Activated T-helper 17 cell treated with anti-CD3 and anti-CD28 coated beads, Interleukin-2, amount 50 U/mL, for 72 hours (primary cell): Measurements from ENCODE around the gene SIX2. TPM values are rescaled to one million over a fixed set of nuclear protein-coding genes. Genes with fewer than 3 reads are reported as not detected.
A peak's percentile ranks its signal among the peaks of the same experiment; 100 is the strongest.

Source experiments
- ATAC-seq: fragments of 150-1000 bp; cut with Tn5 transposase; replicated peaks from 2 replicates; pipeline ENCODE4 v1.10.0; 2021; ENCODE audit warnings: mild to moderate bottlenecking, moderate library complexity
- H3K27ac Mint-ChIP-seq: one replicate; pipeline ENCODE4 v1.8.0; 2022; ENCODE audit warnings: mixed read lengths
- H3K27me3 Mint-ChIP-seq: one replicate; pipeline ENCODE4 v1.8.0; 2022; ENCODE audit warnings: mixed read lengths
- H3K36me3 Mint-ChIP-seq: one replicate; pipeline ENCODE4 v1.8.0; 2022; ENCODE audit warnings: low read depth, mild to moderate bottlenecking, mixed read lengths
- H3K4me1 Mint-ChIP-seq: one replicate; pipeline ENCODE4 v1.8.0; 2022; ENCODE audit warnings: mixed read lengths
- H3K4me3 Mint-ChIP-seq: one replicate; pipeline ENCODE4 v1.8.0; 2022; ENCODE audit warnings: mild to moderate bottlenecking, mixed read lengths
- H3K9me3 Mint-ChIP-seq: one replicate; pipeline ENCODE4 v1.8.0; 2022; ENCODE audit warnings: mixed read lengths
- total RNA-seq, 2 donors: library from RNA; stranded (reverse); gene quantifications; one replicate each; pipeline ENCODE4 v1.2.3, GENCODE V29; 2022

The SIX2 gene
- total RNA-seq, 2 donors from 2014 or later: not detected

DNA sequence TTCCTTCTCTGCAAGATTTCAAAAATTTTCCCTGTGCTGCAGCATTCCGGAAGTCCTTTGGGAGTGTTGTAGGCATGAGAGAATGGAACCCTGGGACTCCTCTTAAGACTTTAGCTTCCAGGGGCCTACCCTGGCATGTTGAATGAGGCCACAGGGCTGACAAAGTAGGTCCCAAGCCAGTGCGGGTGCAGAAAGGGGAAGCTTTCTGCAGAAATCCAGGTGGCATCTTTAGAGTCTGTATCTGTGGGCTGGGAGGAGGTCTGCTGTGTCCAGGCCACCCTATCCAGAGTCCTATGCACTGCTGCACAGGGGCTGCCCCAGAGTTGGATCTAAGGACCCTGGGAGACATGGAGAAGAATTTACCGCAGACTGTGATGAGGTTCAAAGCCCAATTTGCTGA lies 1.9 kb upstream of the SIX2 start:
- Mint-ChIP-seq H3K27me3 (peaks cover 61% of the 10 kb centered on the region), H3K9me3 (no peaks in the 10 kb centered on the region), H3K4me1 (peaks cover 4% of the 10 kb centered on the region), H3K36me3 (no peaks in the 10 kb centered on the region), H3K4me3 (peak overlapping the region; percentile 28), H3K27ac (no peak overlapping the region)
- no peak for ATAC-seq

DNA sequence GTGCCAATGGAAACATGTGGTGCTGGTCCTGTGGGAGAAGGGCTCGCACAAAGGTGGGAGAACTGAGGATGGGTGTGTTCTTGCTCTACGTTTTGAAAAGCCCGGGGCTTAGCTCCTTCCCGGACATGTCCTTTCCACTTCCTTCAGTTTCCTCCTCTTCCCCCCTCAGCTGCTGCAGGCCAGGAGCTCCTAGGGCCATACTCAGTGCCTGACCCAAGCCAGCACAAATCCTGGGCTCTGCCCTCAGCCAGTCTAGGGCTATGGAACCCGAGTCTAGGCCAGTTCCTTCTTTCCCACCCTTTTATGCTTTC lies 1.4 kb upstream of the SIX2 start:
- Mint-ChIP-seq H3K36me3 (no peaks in the 10 kb centered on the region), H3K9me3 (no peaks in the 10 kb centered on the region), H3K27ac (no peak overlapping the region), H3K4me1 (peaks cover 6% of the 10 kb centered on the region), H3K4me3 (peak overlapping the region; percentile 28), H3K27me3 (peaks cover 59% of the 10 kb centered on the region)
- no peak for ATAC-seq

DNA sequence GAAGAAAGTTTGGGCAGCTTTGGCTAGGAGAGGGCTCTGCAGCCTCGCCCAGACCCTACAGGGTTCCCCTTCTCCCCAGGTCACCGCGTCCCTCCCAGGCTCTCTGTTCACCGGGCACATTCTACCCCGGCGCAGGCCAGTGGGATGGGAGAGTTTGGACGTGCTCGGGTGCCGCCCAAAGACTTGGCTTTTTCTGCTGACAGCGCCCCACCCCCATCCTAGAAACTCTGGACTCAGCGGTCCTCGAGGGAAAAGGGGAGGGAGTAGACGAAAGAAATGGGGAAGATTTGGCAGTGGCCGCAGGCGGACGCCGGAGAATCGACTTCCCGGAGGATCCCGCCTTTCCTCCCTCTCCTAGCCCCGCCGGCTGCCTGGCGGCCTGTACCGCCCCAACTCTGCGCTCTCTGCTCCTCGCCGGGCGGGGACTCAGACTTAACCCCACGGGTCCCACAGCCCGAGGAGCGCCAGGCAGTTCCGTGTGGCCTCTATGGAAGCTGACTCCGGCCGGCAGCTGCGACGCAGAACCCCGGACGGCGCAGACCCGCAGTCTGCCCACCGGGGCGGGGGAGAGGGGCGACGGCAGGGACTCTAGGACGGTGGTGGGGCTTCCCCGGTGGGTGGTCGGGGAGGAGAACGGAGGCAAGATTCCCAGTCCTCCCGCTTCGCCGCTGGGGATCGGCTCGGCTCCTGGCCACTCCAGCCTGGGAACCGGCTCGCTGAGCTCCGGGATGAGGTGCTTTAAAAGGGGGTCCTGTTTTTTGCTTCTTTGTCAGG lies 863 bp upstream of the SIX2 start:
- Mint-ChIP-seq H3K27me3 (peaks cover 58% of the 10 kb centered on the region), H3K9me3 (no peaks in the 10 kb centered on the region), H3K4me3 (peak overlapping the region; percentile 51), H3K36me3 (no peaks in the 10 kb centered on the region), H3K27ac (no peak overlapping the region), H3K4me1 (peaks cover 10% of the 10 kb centered on the region)
- no peak for ATAC-seq

DNA sequence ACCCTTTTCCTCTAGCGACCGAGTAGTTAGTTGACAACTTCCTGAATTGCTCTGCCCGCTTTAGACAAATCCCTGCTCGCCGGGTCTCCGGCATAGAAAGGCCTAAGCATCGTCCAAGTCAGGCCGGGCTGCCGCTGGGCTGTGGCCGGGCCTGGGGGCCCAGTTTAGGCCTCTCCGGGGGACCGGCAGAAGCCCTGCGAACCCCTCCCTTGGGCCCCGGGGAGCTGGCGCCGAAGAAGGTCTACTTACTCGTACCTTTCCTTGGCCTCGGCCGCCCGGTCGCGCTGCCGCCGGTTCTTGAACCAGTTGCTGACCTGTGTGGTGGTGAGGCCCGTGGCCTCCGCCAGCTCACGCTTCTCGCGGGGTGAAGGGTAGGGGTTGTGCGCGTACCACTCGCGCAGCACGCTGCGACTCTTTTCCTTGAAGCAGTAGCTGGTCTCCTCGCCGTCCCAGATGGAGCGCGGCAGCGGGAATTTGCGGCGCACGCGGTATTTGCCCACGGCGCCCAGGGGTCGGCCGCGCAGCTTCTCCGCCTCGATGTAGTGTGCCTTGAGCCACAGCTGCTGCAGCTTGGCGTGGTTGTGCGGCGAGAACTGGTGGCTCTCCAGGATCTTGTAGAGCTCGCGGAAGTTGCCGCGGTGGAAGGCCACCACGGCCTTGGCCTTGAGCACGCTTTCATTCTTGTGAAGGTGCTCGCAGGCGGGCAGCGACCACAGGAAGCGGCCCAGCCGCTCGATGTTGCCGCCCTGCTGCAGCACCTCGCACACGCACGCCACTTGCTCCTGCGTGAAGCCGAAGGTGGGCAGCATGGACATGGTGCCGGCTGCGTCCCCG lies 739 bp downstream of the SIX2 start:
- no peak overlapping the region for H3K27ac Mint-ChIP-seq
- peaks cover 55% of the 10 kb centered on the region for H3K27me3 Mint-ChIP-seq
- ATAC-seq: peak; percentile 25
- H3K4me3 Mint-ChIP-seq: peak overlapping the region; percentile 37
- H3K4me1 Mint-ChIP-seq: peaks cover 10% of the 10 kb centered on the region
- no peaks in the 10 kb centered on the region for H3K36me3 Mint-ChIP-seq
- no peaks in the 10 kb centered on the region for H3K9me3 Mint-ChIP-seq

DNA sequence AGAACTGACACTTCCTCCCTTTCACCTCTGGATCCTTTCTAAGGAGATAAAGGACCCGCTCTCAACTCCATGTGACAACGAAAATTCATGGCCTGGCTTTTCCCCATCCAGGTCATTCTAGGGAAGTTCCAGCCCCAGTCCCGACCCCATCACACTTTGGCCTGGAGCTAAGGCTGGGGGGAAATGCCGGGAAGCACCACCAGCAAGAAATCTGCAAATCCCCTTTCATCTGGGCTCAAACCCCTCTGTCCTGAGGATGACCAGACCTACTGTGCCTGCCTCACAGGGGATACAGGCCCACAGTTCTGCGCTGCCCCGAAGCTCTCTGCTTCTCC lies 1.3 kb downstream of the SIX2 start:
- peak overlapping the region; percentile 17 for H3K4me3 Mint-ChIP-seq
- H3K9me3 Mint-ChIP-seq: no peaks in the 10 kb centered on the region
- peaks cover 10% of the 10 kb centered on the region for H3K4me1 Mint-ChIP-seq
- ATAC-seq: no peak
- no peaks in the 10 kb centered on the region for H3K36me3 Mint-ChIP-seq
- H3K27ac Mint-ChIP-seq: no peak overlapping the region
- H3K27me3 Mint-ChIP-seq: peaks cover 61% of the 10 kb centered on the region

DNA sequence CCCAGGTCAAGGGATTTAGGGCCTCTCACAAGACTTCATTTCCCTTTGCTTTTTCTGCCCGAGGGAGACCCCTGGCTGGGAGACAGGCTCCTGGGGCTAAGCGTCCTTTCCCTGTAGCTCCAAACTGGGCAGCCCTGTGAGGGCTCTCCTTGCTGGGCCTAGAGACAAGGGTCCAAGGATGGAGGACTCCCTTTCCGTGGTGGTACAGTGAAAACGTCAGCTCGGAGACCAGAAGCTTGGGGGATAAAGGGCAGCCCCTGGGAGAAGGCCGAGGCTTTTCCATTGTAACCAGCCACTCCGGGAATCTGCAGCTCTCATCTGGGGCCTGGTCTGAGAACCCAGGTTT lies 2.3 kb downstream of the SIX2 start:
- Mint-ChIP-seq H3K36me3 (no peaks in the 10 kb centered on the region), H3K9me3 (no peaks in the 10 kb centered on the region), H3K27me3 (peaks cover 58% of the 10 kb centered on the region), H3K4me1 (peaks cover 13% of the 10 kb centered on the region), H3K27ac (no peak overlapping the region), H3K4me3 (no peak overlapping the region)
- no peak for ATAC-seq

DNA sequence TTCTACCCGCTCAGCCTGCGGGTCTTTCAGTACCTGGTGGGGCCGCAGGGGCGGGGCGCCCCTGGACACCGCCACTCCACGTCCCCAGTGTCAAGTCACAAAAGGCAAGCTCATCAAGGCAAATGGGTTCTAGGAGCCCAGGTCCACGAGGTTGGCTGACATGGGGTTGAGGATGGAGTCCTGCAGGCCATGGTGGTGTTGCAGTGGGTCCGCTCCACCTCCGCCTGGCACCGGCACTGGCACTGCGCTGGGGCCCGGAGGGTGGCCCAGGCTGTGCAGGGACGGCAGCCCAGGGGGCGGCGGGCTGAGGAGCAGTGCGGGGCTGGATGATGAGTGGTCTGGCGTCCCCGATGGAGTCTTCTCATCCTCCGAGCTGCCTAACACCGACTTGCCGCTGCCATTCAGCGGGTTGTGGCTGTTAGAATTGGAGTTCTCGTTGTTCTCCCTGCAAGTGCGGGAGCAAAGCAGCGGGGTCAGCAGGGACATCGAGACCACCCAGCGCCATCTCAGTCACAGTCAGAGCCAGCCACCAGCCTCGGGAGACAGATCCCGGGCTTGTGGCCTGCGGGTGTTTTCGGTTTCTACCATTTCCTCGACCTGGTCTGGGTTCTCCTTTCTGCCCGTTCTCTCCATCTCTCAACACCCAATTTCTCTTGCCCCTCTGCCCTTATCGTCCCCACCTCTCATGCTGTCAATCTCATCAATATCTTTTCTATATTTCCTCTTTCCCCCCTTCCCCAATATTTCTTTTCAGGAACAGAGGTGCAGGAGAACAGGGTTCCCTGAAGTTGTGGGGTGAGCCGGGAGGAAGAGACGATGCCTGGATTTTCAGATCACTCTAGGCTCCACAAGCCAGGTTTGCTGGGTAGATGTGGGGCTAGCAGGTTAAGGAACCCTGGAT lies 3.0 kb downstream of the SIX2 start:
- Mint-ChIP-seq H3K4me3 (peak overlapping the region; percentile 1), H3K4me1 (peaks cover 10% of the 10 kb centered on the region), H3K27me3 (peaks cover 58% of the 10 kb centered on the region), H3K9me3 (no peaks in the 10 kb centered on the region), H3K36me3 (no peaks in the 10 kb centered on the region), H3K27ac (no peak overlapping the region)
- no peak for ATAC-seq

DNA sequence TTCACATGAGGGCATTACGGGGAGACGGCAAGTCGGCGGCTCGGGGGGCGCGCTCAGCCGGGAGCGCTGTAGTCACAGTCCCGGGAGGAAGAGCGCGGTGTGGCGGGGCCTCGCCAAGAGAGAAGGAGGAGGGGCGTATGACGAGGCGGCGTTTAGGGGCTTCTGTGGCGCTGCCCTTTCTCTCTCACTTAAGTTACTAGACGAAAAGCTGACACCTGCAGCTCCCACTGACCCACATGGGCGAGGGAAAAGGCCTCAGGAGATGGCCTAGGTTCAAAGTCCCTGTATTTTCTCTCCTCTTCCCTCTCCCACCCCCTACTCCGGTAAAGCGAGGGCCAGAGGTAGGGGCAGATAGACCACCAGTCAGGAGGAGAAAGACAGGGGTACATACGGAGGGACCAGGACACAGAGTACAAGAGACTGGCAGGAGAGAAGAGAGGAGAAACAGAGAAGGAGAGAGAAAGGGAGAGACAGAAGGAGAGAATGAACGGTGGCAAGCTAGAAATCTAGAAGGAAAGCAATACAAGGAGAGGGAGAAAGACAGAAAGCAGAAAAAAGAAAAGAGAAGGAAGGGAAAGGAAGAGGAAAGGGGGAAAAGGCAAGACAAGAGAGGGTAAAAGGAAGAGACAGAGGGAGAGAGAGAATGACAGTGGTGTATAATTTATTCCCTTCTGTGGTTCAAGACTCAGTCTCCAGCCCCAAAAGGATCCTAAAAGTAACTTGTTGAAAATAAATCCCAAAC lies 3.8 kb downstream of the SIX2 start:
- H3K4me3 Mint-ChIP-seq: peak overlapping the region; percentile 1
- H3K4me1 Mint-ChIP-seq: peaks cover 10% of the 10 kb centered on the region
- peaks cover 50% of the 10 kb centered on the region for H3K27me3 Mint-ChIP-seq
- H3K27ac Mint-ChIP-seq: no peak overlapping the region
- H3K36me3 Mint-ChIP-seq: no peaks in the 10 kb centered on the region
- ATAC-seq: no peak
- no peaks in the 10 kb centered on the region for H3K9me3 Mint-ChIP-seq

DNA sequence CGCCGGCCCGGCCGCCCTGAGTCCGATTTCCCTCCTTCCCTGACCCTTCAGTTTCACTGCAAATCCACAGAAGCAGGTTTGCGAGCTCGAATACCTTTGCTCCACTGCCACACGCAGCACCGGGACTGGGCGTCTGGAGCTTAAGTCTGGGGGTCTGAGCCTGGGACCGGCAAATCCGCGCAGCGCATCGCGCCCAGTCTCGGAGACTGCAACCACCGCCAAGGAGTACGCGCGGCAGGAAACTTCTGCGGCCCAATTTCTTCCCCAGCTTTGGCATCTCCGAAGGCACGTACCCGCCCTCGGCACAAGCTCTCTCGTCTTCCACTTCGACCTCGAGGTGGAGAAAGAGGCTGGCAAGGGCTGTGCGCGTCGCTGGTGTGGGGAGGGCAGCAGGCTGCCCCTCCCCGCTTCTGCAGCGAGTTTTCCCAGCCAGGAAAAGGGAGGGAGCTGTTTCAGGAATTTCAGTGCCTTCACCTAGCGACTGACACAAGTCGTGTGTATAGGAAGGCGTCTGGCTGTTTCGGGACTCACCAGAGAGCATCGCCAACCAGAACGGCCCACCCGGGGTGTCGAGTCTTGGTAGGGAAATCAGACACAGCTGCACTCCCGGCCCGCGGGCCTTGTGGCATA lies 4.6 kb downstream of the SIX2 start:
- H3K9me3 Mint-ChIP-seq: no peaks in the 10 kb centered on the region
- H3K27me3 Mint-ChIP-seq: peaks cover 54% of the 10 kb centered on the region
- H3K4me3 Mint-ChIP-seq: no peak overlapping the region
- no peak for ATAC-seq
- peaks cover 10% of the 10 kb centered on the region for H3K4me1 Mint-ChIP-seq
- no peak overlapping the region for H3K27ac Mint-ChIP-seq
- no peaks in the 10 kb centered on the region for H3K36me3 Mint-ChIP-seq

DNA sequence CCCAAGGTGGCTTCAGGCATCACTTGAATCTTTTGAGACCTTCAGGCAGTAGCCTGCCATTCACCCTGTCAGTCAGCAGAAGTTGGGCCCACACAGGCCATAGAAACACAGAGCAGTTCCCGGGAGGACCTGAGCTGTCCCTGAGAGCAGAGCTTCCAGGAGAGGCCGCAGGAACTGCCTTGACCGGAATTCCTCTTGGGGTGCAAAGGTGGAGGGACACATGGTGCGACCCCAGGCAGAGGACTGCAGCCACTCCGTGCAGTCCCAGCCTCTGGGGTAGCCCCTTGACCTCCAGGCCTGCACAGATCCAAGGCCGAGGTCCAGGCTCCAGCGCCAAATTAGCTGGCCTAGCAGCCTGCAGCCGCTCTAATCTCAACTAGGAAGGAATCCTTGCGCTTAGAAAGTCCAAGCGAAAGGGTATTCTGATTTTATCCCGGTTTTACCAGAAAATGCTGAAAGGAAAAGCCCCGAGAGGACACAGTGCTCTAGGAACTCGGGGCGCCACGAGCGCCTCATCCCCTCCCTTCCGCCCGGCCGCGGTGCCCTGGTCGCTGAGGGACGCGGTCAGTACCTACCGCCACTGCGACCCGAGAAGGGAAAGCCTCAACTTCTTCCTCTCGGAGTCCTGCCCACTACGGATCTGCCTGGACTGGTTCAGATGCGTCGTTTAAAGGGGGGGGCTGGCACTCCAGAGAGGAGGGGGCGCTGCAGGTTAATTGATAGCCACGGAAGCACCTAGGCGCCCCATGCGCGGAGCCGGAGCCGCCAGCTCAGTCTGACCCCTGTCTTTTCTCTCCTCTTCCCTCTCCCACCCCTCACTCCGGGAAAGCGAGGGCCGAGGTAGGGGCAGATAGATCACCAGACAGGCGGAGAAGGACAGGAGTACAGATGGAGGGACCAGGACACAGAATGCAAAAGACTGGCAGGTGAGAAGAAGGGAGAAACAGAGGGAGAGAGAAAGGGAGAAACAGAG lies 5.4 kb downstream of the SIX2 start:
- Mint-ChIP-seq H3K4me3 (no peak overlapping the region), H3K9me3 (no peaks in the 10 kb centered on the region), H3K36me3 (no peaks in the 10 kb centered on the region), H3K27me3 (peaks cover 57% of the 10 kb centered on the region), H3K4me1 (peaks cover 10% of the 10 kb centered on the region), H3K27ac (no peak overlapping the region)
- ATAC-seq: no peak

DNA sequence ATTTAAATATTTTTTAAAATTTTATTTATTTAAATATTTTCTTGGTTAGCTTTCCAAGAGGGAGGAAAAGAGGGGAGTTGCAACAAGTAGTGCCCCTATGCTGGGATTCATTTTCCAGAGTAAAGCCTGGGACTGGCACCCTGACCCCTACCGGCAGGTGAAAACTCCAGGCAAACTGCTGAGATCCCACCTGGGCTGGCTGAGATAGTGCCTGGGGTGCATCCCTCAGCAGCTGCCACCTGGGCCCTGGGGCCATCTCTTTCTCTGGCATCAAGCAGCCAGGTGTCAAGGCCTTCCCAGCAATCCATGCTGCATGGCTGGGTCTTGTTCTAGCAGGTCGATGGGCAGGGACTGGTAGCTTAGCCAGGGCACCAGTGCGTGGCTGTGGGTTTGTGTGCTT lies 6.6 kb downstream of the SIX2 start:
- no peaks in the 10 kb centered on the region for H3K9me3 Mint-ChIP-seq
- ATAC-seq: no peak
- peaks cover 61% of the 10 kb centered on the region for H3K27me3 Mint-ChIP-seq
- no peak overlapping the region for H3K27ac Mint-ChIP-seq
- H3K4me3 Mint-ChIP-seq: no peak overlapping the region
- H3K4me1 Mint-ChIP-seq: peaks cover 10% of the 10 kb centered on the region
- H3K36me3 Mint-ChIP-seq: no peaks in the 10 kb centered on the region

DNA sequence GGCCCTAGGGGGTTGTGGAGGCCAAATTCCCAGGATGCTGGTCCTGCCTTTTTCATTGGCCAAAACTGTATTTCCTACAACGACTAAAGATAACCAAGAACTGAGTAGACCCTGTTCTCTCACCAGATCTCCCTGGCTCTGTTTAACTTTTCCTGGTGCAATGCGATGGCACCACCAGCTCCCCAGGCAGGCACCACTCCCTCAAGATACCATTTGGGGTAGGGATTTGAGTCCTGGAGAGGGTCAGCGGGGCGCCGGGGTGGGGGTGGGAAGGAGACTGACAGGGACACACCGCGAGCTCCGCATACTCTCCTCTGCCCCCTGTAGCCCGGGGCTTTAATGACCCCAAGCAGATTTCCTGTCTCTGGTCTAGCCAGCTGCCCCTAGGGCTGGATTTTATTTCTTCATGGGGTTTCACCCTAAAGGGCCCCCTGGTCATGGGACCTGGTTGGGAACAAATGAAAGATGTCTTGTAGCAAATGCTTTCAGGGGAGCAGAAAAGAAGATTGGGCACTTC lies 7.3 kb downstream of the SIX2 start:
- Mint-ChIP-seq H3K36me3 (no peaks in the 10 kb centered on the region), H3K4me3 (peak overlapping the region; percentile 48), H3K27me3 (peaks cover 60% of the 10 kb centered on the region), H3K27ac (no peak overlapping the region), H3K4me1 (peaks cover 10% of the 10 kb centered on the region), H3K9me3 (no peaks in the 10 kb centered on the region)
- no peak for ATAC-seq
